Endothelial cell of umbilical vein (primary cell): ENCODE measurements around the gene LZTS2.

ENCODE experiments used
- CTCF ChIP-seq, 2 donors: IDR thresholded peaks; 1 replicate in 1 of 2; 2 replicates in 1 of 2; pipeline ENCODE4 v1.5.1; 2011; ENCODE audit warnings: low read length in 2 of 2, mild to moderate bottlenecking in 2 of 2, moderate library complexity in 2 of 2, control low read depth in 1 of 2, inconsistent platforms in 1 of 2, low read depth in 1 of 2; ENCODE audit not compliant: insufficient read depth in 1 of 2; ENCODE audit errors: extremely low read depth in 1 of 2
- EZH2 ChIP-seq: IDR thresholded peaks from 2 replicates; pipeline ENCODE4 v1.6.1; 2012; ENCODE audit warnings: borderline replicate concordance, low read depth, mild to moderate bottlenecking, moderate library complexity, low read length, inconsistent platforms; ENCODE audit not compliant: severe bottlenecking
- GATA2 ChIP-seq: IDR thresholded peaks from 2 replicates; pipeline ENCODE4 v1.7.0; 2011; ENCODE audit warnings: low read depth, mild to moderate bottlenecking, moderate library complexity, mixed read lengths, low read length; ENCODE audit not compliant: insufficient read length, insufficient read depth
- JUN ChIP-seq: IDR thresholded peaks from 2 replicates; pipeline ENCODE4 v1.6.1; 2011; ENCODE audit warnings: borderline replicate concordance, low read depth; ENCODE audit not compliant: insufficient read length, insufficient read depth
- MAX ChIP-seq: IDR thresholded peaks from 2 replicates; pipeline ENCODE4 v1.6.1; 2011; ENCODE audit not compliant: insufficient read depth, insufficient read length
- MYC ChIP-seq: IDR thresholded peaks from one replicate; pipeline ENCODE4 v1.6.1; 2011; ENCODE audit warnings: mild to moderate bottlenecking, low read depth, low read length
- POLR2A ChIP-seq: IDR thresholded peaks from 2 replicates; pipeline ENCODE4 v1.6.1; 2012; ENCODE audit warnings: low read depth, mild to moderate bottlenecking, control low read depth, low read length
- POLR2AphosphoS5 ChIP-seq: IDR thresholded peaks from 2 replicates; pipeline ENCODE4 v1.6.1; 2012; ENCODE audit warnings: low read depth, mild to moderate bottlenecking, control low read depth, low read length, moderate library complexity; ENCODE audit not compliant: insufficient read depth

- TF ChIP-seq CTCF (IDR thresholded peaks at IDR 0.05; ENCODE audit: extremely low read depth in 1 of 2, insufficient read depth in 1 of 2, low read depth in 1 of 2, low read length in 2 of 2) (no peak), MAX (no peak), POLR2A (no peak), EZH2 (no peak), MYC (no peak), GATA2 (no peak), POLR2AphosphoS5 (no peak), JUN (no peak)
These were observed 47.0 kb downstream of the LZTS2 start for GRCh38 chr10:101046332-101047238.
